Fibroblast of lung (primary cell): ENCODE measurements around the gene ACTRT2. TPM values are rescaled to one million over a fixed set of nuclear protein-coding genes. Genes with fewer than 3 reads are reported as not detected.

Experiments
- DNase-seq, 2 donors: peaks; one replicate each; pipeline versions ENCODE4 v3.0.0 to v3.0.0-alpha.2; 2010; ENCODE audit warnings: low read depth in 2 of 2
- H2AFZ ChIP-seq: 2 replicates; pipeline ENCODE4 v1.5.1; 2012; ENCODE audit warnings: low read length, control low read depth, inconsistent platforms
- H3K27ac ChIP-seq: 2 replicates; pipeline ENCODE4 v1.5.1; 2011; ENCODE audit warnings: low read length, control low read depth; ENCODE audit not compliant: insufficient read depth
- H3K27me3 ChIP-seq: 2 replicates; pipeline ENCODE4 v1.5.1; 2011; ENCODE audit warnings: mild to moderate bottlenecking, low read length; ENCODE audit not compliant: control insufficient read depth, insufficient read depth
- H3K36me3 ChIP-seq: 2 replicates; pipeline ENCODE4 v1.5.1; 2011; ENCODE audit warnings: low read length; ENCODE audit not compliant: control insufficient read depth, insufficient read depth
- H3K4me1 ChIP-seq: 2 replicates; pipeline ENCODE4 v1.5.1; 2011; ENCODE audit warnings: low read length; ENCODE audit not compliant: control insufficient read depth, insufficient read depth; ENCODE audit errors: extremely low read depth
- H3K4me2 ChIP-seq: 2 replicates; pipeline ENCODE4 v1.5.1; 2011; ENCODE audit warnings: low read length, control low read depth; ENCODE audit not compliant: insufficient read depth; ENCODE audit errors: extremely low read depth
- H3K4me3 ChIP-seq, 4 experiments: fragments of 200-600 bp in 1 of 4; sonication (generic) in 1 of 4; replicated peaks in 1 of 4; 2 replicates each; pipeline ENCODE4 v1.5.1; 2011 to 2016; ENCODE audit warnings: low read length in 4 of 4, low read depth in 3 of 4, mild to moderate bottlenecking in 3 of 4, control low read depth in 2 of 4, inconsistent platforms in 1 of 4, mixed read lengths in 1 of 4; ENCODE audit not compliant: insufficient read depth in 1 of 4; ENCODE audit errors: control extremely low read depth in 1 of 4
- H3K79me2 ChIP-seq: 2 replicates; pipeline ENCODE4 v1.5.1; 2012; ENCODE audit warnings: mild to moderate bottlenecking, low read length, inconsistent platforms; ENCODE audit not compliant: control insufficient read depth, insufficient read depth
- H3K9ac ChIP-seq: 2 replicates; pipeline ENCODE4 v1.5.1; 2011; ENCODE audit warnings: mild to moderate bottlenecking, low read length, control low read depth; ENCODE audit not compliant: insufficient read depth
- H3K9me3 ChIP-seq: 2 replicates; pipeline ENCODE4 v1.5.1; 2012; ENCODE audit warnings: low read depth, low read length; ENCODE audit not compliant: control insufficient read depth, insufficient read depth
- H4K20me1 ChIP-seq: 2 replicates; pipeline ENCODE4 v1.5.1; 2011; ENCODE audit warnings: low read length; ENCODE audit not compliant: control insufficient read depth, insufficient read depth; ENCODE audit errors: extremely low read depth
- CTCF ChIP-seq, 2 donors: IDR thresholded peaks in 1 of 2; conservative IDR thresholded peaks in 1 of 2; 1 replicate in 1 of 2; 2 replicates in 1 of 2; pipeline ENCODE4 v1.5.1; 2011 to 2012; ENCODE audit warnings: low read length in 2 of 2, control low read depth in 1 of 2, inconsistent platforms in 1 of 2, low read depth in 1 of 2, mild to moderate bottlenecking in 1 of 2
- EZH2 ChIP-seq: IDR thresholded peaks from 2 replicates; pipeline ENCODE4 v1.5.1; 2012; ENCODE audit warnings: low read length, control low read depth, mild to moderate bottlenecking; ENCODE audit errors: missing control alignments
- polyA plus RNA-seq, 2 donors: library from polyadenylated mRNA; depleted of rRNA in 1 of 2; stranded (reverse) in 1 of 2; unstranded in 1 of 2; fragments of >200 nt; gene quantifications; 2 replicates each; pipeline ENCODE4 v1.2.1, GENCODE V29; 2011 to 2012; ENCODE audit warnings: missing spikeins in 1 of 2
- total RNA-seq: library from RNA; depleted of rRNA; stranded (reverse); fragments of >200 nt; gene quantifications from 2 replicates; pipeline ENCODE4 v1.2.1, GENCODE V29; 2014

ACTRT2 gene
- total and polyA plus RNA-seq, 2 donors (not counting 1 experiment from before 2014, with no cell fraction given), result not detected

DNA sequence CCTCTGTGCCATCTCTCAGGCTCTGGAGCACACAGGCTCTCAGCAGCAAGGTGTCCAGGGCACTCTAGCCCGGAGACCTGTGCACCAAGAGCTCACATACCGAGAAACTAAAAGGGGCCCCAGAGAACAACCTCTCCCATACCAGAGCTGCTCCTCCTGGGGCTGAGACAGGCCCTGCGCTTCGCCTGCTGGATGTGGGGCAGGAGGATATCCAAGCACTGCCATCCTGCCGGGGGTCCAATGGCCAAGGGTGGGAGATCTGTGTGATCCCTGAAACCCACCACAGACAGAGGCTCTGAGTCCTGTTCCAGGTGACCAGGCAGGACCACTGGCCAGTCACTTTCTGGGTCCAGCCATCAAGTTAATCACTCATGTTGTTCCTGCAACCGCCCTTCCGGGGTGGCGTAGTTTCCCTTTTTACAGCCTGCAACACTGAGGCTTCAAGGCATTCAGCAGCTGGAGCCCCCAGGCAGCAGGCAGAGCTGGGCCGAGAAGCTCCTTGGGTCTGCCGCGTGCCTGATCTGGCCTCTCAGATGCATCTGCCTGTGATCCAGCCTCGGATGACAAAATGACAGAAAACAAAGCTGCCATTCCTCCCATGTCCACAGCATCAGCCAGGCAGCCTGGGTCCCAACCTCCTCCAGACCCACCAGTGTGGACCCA is 36.7 kb upstream of the ACTRT2 start:
- Histone ChIP-seq H3K9ac (no peak overlapping the region), H2AFZ (no peak overlapping the region), H3K4me1 (no peaks in the 10 kb centered on the region), H3K27me3 (no peaks in the 10 kb centered on the region), H3K4me3 (no peak overlapping the region), H3K9me3 (no peaks in the 10 kb centered on the region), H3K4me2 (no peak overlapping the region), H3K79me2 (no peaks in the 10 kb centered on the region), H4K20me1 (no peaks in the 10 kb centered on the region), H3K36me3 (no peaks in the 10 kb centered on the region), H3K27ac (no peak overlapping the region)
- TF ChIP-seq EZH2 (no peak), CTCF (conservative IDR thresholded peaks at IDR 0.05 in 1 of 2, IDR thresholded peaks at IDR 0.05 in 1 of 2; ENCODE audit: low read depth in 1 of 2, low read length in 2 of 2) (no peak)
- DNase-seq, result no peak

DNA sequence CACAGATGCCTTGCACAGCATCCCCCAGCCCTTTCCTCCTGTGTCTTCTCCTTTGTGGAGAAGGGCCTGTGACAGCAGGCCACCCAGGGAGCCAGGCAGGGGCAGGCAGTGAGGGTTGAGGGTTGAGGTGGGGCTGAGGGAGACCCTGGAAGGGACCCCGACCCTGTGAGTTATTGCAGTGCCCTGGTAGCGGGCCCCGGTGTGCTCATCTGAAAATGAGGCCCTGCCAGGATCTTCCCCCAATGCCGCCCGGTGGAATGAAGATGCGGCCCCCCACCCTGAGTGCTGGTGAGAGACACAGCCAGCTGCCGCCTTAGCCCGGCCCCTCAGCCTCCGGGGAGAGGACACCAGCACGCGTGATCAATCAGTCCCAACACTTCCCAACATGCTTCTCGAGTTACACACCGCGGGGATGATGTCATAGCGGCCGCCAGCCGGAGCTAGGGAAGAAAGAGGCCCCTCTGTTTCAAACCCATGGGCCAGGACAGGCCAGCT is 36.2 kb upstream of the ACTRT2 start:
- TF ChIP-seq CTCF (conservative IDR thresholded peaks at IDR 0.05 in 1 of 2, IDR thresholded peaks at IDR 0.05 in 1 of 2; ENCODE audit: low read depth in 1 of 2, low read length in 2 of 2) (no peak), EZH2 (no peak)
- H3K9ac ChIP-seq, result no peak overlapping the region
- no peak overlapping the region for H3K27ac ChIP-seq
- DNase-seq, result peak in 1 of 2 donors; percentile 0
- H3K4me2 ChIP-seq, result no peak overlapping the region
- no peaks in the 10 kb centered on the region for H3K36me3 ChIP-seq
- no peaks in the 10 kb centered on the region for H3K4me1 ChIP-seq
- no peaks in the 10 kb centered on the region for H4K20me1 ChIP-seq
- H3K27me3 ChIP-seq, result no peaks in the 10 kb centered on the region
- H3K79me2 ChIP-seq, result no peaks in the 10 kb centered on the region
- no peaks in the 10 kb centered on the region for H3K9me3 ChIP-seq
- H2AFZ ChIP-seq, result no peak overlapping the region
- no peak overlapping the region for H3K4me3 ChIP-seq

- Histone ChIP-seq H3K9ac (no peak overlapping the region), H3K4me1 (no peaks in the 10 kb centered on the region), H3K36me3 (no peaks in the 10 kb centered on the region), H3K79me2 (no peaks in the 10 kb centered on the region), H2AFZ (no peak overlapping the region), H3K4me2 (no peak overlapping the region), H3K9me3 (no peaks in the 10 kb centered on the region), H4K20me1 (no peaks in the 10 kb centered on the region), H3K4me3 (no peak overlapping the region), H3K27me3 (no peaks in the 10 kb centered on the region), H3K27ac (no peak overlapping the region)
- TF ChIP-seq EZH2, result no peak
- TF ChIP-seq CTCF (conservative IDR thresholded peaks at IDR 0.05 in 1 of 2, IDR thresholded peaks at IDR 0.05 in 1 of 2; ENCODE audit: low read depth in 1 of 2, low read length in 2 of 2), result no peak
- no peak for DNase-seq
These were observed 35.3 kb upstream of the ACTRT2 start for GRCh38 chr1:2985694-2986548.
